ENCODE data around the gene ACYP2.
"Not testable (repeated sequence)": the region's sequence is repeated elsewhere in the genome, so short reads cannot be mapped to it uniquely, and the experiment has no call there.

ACYP2 gene

DNA sequence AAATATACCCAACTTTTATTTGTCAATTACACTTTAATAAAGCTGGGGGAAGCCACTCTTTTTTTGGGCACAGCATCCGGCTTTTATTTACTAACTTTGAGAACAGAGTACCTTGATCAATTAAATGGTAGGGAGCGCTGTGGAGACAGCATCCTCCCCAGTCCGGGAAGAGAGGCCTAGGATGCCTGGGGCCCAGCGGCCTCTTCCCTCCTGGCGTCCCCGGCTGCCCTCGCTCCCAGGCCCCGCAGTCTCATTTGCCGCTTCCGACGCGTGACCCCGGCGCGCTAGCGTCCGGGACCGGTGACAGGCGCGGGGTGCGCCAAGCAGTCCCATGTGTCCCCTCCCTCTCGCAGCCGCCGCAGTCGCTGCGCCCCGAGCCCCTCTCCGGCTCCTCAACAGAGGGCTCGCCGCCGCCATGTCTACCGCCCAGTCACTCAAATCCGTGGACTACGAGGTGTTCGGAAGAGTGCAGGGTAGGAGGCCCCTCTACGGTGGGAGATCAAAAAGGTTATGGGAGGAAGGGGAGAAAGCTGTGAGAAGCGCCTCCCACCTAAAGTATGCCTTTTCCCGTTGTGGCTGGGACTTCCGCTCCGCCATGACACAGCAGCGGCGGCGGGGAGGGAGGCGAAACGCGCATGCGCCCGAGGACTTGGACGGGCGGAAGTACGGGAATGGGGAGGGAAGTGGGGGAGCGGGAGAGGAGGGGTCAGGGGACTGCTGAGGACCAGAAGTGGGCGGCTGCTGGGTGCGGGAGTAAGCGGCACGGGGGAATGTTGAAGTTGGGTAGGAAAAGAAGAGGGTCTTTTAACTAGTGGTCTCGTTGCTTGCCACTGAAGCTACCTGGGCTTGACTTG is at the start of gene ACYP2:
Gene ACYP2 (plus strand): TSS at position 332 of the 854 bp plus-strand sequence.
- peak; percentile 97 for DNase-seq (ENCODE audit: low spot score)

DNA sequence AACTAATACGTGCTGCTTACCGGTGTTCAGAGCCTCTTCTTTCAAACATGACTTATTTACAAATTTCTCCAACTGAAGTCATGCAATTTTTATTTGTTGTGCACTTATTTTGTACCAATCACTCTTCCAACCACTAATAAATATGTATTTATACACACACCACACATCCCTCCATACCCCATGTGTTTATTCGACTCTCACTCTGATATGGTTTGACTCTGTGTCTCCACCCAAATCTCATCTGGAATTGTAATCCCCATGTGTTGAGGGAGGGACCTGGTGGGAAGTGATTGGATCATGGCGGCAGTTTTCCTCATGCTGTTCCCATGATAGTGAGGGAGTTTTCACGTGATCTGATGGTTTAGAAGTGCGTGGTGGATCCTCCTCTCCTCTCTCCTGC is 49.5 kb upstream of the ACYP2 start:
- DNase-seq (ENCODE audit: low spot score) = no peak

DNA sequence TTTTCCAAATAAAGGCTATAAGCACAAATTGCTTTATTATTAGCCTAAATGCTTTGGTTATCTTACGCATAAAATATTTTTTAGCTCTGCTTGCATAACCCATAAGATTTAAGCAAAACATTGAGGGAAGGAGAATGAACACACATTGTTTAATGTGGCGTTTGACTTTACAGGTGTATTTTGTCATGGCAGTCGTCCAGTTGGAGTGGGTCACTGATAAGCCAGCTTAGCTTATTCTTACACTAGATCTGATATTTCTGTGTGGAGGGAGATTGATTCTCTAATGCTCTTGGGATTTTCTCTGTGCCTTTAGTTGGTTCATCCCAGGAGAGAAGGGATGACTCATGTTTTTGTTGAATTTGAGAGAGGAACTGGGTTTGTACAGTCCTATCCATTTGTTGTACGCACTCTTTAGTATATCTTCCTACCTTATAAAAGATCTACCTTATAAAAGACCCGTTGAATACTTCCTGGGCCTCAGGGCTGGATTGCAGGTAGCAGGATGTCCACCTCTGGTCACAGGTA is 47.5 kb upstream of the ACYP2 start:
- DNase-seq (ENCODE audit: low spot score) = no peak

DNA sequence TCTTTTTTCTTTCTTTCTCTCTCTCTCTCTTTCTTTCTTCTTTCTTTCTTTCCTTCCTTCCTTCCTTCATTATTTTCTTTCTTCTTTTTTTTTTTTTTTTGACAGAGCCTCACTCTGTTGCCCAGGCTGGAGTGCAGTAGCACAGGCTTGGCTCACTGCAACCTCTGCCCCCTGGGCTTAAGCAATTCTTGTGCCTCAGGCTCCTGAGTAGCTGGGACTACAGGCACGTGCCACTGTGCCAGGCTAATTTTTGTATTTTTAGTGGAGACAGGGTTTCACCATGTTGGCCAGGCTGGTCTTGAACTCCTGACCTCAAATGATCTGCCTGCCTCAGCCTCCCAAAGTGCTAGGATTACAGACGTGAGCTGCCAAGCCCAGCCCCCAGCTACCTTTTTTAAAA is 42.9 kb upstream of the ACYP2 start:
- not testable (repeated sequence) for DNase-seq (ENCODE audit: low spot score)

DNA sequence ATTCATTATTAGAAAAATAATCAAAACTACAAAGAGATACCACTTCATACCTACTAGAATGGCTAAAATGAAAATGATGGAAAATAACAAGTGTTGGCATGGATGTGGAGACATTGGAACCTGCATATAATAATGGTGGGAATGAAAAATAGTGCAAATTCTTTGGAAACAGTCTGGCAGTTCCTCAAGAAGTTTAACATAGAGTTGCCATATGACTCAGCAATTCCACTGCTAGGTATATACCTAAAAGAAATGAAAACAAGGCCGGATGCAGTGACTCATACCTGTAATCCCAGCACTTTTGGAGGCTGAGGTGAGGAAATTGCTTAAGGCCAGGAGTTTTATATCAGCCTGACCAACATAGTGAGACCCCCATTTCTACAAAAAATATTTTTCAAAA is 41.6 kb upstream of the ACYP2 start:
- DNase-seq (ENCODE audit: low spot score) = no peak

DNA sequence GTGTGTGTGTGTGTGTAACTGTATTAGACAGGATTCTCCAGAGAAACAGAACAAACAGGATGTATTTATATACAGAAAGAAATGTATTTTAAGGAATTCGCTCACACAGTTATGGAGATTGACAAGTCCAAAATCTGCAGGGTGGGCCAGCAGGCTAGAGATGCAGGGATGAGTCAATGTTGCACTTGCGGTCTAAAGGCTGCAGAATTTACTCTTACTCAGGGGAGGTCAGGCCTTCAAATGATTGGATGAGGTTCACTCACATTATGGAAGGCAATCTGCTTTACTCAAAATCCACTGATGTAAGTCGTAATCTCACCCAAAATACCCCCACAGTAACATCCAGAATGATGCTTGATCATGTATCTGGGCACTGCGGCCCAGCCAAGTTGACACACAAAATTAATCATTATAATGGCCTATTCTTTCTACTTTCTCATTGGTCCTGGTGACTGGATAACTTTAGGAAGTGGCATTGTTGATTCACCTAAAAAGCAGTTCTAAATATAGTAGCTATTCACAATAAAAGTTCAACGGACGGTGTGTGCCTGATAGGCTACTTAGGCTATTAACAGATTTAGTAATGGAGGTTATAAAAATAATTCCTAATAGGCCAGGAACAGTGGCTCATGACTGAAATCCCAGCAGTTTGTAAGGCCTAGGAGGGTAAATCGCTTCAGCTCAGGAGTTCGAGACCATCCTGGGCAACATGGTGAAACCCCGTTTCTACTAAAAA is 40.6 kb upstream of the ACYP2 start:
- DNase-seq (ENCODE audit: low spot score) = no peak

DNA sequence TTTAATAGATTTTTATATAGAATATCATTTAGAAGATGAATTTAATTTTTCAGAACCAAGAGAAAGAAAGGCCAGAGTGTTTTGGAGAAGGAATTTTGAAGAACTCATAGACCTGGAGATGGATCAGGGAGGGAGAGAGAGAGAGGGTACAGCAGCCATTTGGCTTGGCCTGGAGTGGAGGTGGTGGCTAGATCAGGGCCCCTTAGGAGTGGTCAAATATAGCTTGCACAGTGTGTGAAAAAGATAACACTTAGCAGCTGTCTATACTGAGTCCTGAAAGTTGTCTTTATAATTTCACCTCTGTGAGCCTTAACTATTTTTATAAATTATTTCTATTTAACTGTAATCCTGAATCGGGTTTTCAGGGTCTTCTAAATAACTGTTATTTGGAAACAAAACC is 38.8 kb upstream of the ACYP2 start:
- DNase-seq (ENCODE audit: low spot score) = no peak

DNA sequence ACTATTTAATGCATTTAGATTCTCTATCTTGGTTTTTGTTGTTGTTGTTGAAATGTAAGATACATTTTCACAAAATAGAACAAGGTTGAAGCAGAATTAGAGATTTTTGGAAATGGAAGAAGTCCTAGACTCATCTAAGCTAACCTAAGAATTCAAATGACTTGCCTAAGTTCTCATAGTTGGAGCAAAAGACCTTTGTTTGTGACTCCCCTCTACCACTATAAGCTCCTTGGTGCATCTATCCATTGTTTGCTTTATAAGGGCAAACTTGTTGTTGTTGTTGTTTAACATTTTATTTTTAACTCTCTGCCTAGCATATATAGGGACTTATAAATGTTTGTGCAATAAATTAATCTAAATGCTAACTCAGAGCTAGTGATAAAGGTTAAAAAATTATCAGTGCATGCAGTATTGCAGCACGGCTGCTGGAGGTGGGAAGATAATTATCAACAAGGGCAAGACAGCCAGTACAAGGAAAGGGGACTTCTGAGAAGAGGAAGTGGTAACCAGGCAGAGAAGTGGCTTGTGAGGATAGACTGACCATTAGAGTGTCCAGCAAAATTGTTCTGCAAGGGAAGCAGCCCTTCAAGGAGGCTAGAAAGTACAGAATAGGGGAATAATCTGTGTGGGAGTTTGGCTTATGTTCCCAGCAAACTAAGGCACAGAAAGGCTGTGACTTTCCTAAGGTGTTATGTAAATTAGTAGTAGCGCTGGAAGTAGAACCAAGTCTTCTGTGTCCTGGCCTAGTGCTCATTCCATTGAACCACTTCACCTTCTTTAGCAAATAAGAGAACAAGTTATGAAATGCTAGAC is 38.1 kb upstream of the ACYP2 start:
- no peak for DNase-seq (ENCODE audit: low spot score)

DNA sequence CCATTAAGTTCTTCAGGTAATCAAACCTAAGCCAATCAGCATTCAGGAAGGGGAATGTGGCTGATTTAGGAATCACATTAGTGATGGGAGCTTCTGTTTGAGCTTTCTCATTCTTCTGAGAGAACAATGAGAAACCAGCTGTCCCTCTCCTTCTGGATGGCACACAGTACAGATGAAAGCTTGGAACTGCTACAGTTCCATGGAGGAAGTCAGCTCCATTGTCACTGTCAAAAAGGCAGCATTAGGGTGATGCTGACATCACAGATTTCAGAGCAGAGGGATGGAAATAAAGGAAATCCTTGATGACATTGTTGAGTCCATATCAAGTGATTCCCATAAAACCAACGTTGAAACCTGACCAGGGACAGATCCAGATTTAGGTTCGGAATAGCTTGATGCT is 36.1 kb upstream of the ACYP2 start:
- peak; percentile 76 for DNase-seq (ENCODE audit: low spot score)

DNA sequence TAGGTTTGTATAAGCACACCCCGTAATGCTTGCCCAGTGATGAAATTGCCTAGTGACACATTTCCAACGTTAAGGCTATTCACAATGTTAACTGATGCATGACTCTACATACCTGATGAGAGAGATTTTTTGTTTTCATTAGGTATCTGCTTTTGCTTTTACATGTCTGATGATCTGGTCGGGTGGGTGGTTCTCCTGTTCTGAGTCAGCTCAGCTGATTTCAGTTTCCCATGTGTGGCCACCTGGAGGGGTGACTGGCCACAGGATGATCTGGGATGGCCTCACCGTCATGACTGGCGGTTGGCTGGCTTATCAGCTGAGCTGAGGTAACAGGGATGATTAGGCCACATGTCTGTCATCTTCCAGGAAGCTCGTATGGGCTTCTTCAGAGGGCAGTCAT is 33.8 kb upstream of the ACYP2 start:
- no peak for DNase-seq (ENCODE audit: low spot score)

DNA sequence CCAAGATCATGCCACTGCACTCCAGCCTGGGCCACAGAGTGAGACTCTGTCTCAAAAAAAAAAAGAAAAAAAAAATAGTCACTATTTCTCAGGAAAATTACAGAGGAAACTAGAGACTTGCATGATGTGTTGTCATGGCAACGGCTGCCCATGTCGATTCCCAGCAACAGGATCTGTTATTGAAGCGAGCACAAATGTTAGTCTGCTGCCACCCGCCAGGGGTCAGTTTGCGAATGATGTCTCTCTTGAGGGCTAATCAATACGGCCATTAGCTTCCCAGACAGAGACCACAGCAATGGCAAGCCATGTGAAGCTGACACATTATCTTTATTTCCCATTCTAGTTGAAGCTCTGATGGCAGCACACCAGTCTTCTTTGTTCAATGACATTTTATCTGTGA is 32.4 kb upstream of the ACYP2 start:
- DNase-seq (ENCODE audit: low spot score) = no peak

DNA sequence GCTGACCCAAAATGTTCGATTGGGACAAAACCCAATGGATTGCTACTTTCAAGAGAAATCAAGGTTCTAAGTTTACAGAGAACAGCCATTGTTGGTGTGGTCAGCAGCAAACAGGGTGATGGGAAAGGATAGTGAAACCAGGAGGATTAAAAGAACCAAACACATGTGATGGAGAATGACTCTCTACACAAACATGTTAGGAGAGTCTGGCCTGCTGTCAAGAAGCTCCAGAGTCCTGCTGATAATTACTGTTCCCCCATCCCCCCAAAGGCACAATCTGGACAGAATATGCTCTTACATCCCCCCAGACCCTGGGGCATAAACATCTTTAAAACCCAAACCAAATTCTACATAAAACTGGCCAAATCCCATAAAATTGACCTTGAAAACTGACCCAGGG is 32.0 kb upstream of the ACYP2 start:
- DNase-seq (ENCODE audit: low spot score) = no peak

DNA sequence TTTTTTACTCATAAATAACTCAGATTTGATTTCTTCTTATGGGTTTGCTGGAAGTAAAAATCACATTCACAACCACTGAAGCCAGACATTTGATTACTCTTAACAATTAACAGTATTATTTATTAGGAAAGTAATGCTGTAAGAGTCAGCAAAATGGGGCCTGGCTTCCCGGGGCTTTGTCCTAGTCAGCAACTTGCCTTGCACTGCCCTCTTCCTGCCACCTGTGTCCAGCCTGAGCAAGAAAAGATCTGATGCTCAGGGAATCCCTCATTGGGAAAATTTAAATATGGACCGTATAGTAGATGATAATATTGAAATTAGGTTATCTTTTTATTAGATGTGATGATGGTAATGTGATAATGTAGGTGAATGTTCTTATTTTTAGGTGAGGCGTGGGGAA is 30.8 kb upstream of the ACYP2 start:
- no peak for DNase-seq (ENCODE audit: low spot score)

DNA sequence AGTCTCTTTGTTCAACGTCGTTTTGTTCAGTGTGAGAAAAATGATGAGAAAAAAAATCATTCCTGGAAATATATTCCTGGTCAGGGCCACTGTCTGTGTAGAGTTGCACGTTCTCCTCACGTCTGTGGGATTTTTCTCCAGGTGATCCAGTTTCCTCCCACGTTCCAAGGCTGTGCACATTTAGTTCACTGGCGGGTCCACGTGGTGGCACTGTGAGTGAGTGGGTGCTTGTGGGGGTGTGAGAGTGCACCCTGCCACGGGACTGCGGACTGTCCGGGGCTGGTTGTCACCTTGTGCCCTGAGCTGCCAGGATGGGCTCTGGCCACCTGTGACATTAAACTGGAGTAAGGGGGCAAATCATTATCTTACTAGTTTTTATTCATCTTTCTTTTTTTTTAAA is 30.3 kb upstream of the ACYP2 start:
- DNase-seq (ENCODE audit: low spot score) = no peak

DNA sequence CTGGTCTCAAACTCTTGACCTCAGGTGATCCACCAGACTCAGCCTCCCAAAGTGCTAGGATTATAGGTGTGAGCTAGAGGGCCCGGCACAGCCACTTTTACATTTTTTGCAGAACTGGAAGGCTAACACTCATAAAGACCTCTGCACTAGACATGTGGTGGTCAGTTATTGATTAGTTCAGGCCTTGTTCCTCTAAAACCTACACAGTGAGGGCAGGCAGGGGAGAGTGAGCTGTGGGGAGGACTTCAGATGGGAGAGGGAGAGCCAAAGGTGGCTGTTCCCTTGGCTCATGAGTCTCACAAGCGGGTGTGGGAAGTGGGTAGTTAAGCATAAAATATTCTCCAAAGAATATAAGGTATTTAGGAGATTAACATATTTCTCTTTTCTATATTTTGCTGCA is 29.3 kb upstream of the ACYP2 start:
- DNase-seq (ENCODE audit: low spot score) = no peak

DNA sequence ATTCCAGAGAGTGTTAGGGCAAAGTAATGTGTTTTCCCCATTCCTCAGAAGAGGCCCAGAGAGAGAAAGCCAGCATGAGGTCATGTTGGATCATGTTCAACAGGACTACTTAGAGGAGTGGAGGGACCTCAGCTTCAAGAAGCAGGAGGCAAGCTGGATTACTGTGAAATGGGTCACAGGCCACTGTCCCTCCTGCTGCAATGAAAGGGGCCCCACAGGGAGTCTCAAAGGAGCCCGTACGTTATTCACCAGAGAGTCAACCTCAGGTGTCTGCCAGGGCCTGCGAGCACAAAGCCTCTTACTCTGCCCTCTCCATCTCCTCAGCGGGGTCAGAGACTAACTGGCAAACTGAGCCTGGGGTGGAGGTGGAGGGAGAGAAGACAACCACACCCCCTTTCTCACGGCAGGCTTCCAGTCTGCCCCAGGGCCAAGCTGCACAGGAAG is 27.2 kb upstream of the ACYP2 start:
- DNase-seq (ENCODE audit: low spot score) = no peak

DNA sequence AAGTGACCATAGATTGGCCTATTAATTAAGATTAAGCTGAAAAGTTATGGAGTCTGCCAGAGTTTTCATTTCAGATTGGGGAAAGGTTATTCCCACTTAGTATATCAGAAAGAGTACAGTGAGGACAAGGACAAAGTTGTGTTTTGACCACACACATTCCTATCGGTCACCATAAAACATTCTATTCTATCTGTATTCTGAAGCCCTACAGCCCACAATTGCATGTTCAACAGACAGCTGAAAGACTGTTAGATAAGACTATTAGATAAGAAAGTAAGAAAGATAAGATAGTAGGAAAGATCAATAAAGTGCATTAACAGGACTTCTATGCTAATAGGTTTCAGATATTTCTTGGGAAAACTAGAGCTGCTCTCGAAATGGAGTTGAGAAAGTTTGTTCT is 26.7 kb upstream of the ACYP2 start:
- no peak for DNase-seq (ENCODE audit: low spot score)

DNA sequence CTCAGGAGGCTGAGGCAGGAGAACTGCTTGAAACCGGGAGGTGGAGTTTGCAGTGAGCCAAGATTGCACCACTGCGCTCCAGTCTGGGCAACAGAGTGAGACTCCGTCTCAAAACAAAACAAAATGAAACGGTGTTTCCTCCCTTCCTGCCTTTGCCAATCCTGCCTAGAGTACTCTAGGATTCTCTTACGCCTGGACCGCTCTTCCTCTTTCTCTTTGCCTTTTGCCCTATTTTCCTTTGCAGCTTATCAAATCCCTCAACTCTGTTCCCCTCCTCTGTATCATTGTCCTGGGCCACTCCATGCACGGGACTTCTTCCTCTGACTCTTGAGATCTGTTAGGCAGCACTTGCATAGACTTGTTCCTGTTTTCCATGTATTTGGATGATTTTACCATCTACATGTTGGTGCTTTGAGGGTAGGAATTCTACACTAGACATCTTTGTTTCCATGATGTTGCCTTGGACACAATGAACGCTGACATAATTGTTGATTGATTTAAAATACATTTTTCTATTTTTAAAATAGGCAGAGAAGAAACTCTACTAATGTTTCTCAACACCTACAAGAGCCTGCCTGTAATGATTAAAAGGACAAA is 24.8 kb upstream of the ACYP2 start:
- no peak for DNase-seq (ENCODE audit: low spot score)

DNA sequence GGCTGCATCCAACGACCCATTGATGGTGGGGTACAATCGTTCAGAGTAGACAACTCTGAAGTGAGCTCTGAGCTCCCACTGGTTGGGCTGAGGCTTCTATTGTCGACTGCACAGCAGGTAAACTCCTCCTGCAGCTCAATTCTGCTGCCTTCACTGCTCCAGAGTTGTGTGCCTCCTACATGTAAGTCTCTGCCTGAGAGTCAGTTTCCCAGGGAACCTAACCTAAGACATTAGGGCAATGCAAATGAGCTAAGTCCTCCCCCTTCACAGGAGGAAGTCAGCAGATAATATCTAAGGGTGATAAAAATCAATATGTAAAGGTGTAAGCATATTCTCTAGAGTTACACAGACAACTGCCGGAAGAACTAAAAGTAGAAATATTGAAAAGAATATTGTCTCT is 22.5 kb upstream of the ACYP2 start:
- peak; percentile 73 for DNase-seq (ENCODE audit: low spot score)

DNA sequence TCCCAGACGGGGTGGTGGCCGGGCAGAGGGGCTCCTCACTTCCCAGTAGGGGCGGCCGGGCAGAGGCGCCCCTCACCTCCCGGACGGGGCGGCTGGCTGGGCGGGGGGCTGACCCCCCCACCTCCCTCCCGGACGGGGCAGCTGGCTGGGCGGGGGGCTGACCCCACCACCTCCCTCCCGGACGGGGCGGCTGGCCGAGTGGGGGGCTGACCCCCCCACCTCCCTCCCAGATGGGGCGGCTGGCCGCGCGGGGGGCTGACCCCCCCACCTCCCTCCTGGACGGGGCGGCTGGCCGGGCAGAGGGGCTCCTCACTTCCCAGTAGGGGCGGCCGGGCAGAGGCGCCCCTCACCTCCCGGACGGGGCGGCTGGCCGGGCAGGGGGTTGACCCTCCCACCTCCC is 20.0 kb upstream of the ACYP2 start:
- DNase-seq (ENCODE audit: low spot score) = not testable (repeated sequence)

DNA sequence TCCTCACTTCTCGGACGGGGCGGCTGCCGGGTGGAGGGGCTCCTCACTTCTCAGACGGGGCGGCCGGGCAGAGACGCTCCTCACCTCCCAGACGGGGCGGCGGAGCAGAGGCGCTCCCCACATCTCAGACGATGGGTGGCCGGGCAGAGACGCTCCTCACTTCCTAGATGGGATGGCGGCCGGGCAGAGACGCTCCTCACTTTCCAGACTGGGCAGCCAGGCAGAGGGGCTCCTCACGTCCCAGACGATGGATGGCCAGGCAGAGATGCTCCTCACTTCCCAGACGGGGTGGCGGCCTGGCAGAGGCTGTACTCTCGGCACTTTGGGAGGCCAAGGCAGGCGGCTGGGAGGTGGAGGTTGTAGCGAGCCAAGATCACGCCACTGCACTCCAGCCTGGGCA is 19.3 kb upstream of the ACYP2 start:
- DNase-seq (ENCODE audit: low spot score) = not testable (repeated sequence)

DNA sequence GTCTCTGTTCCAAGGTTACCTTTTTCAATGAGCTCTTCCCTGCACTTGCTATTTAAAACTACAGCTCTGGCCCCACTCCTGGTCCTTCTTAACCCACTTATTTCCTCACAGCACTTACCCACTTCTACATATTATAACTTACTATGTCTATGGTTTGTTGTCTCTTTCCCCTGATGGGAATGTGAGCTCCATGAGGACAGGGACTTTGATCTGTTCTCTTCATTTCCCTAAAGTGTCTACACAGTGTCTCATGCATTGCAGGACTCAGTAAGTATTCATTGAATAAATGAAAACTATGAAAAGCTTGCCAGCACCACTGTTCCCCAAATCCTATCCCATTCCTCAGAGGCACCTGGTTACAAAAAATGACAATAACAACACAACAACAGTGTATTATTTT is 18.3 kb upstream of the ACYP2 start:
- DNase-seq (ENCODE audit: low spot score) = no peak

Measured in putamen (tissue), 1 donor.